ENCODE data around the gene COPA.

GRCh38 chr1:160363951-160364735 is 21.1 kb upstream of the COPA start:
- no peak for TF ChIP-seq CTCF (IDR thresholded peaks at IDR 0.05)
- no peak for TF ChIP-seq POLR2A (IDR thresholded peaks at IDR 0.05)
